RWPE2 (cell line): ENCODE results near the gene ANK2.

Experiments
- ATAC-seq: fragments of 200-7000 bp; cut with Tn5 transposase; 3 replicates; pipeline ENCODE4 v1.9.1; 2021; ENCODE audit warnings: low read depth
- DNase-seq: peaks from one replicate; pipeline ENCODE4 v3.0.0-alpha.2; 2020; ENCODE audit warnings: low spot score
- H3K27ac ChIP-seq: fragments of 450-650 bp; 2 replicates; pipeline ENCODE4 v1.5.1; 2017; ENCODE audit warnings: mild to moderate bottlenecking; ENCODE audit not compliant: poor library complexity, severe bottlenecking
- H3K27me3 ChIP-seq: fragments of 250-450 bp; sonication (Bioruptor Pico); 2 replicates; pipeline ENCODE4 v1.5.1; 2021; ENCODE audit warnings: mild to moderate bottlenecking, moderate library complexity; ENCODE audit not compliant: insufficient read depth, poor library complexity, severe bottlenecking
- H3K36me3 ChIP-seq: fragments of 250-450 bp; sonication (Bioruptor Pico); 2 replicates; pipeline ENCODE4 v1.5.1; 2020; ENCODE audit warnings: low read depth, mild to moderate bottlenecking, moderate library complexity
- H3K4me1 ChIP-seq: fragments of 250-450 bp; sonication (Bioruptor Pico); 2 replicates; pipeline ENCODE4 v1.5.1; 2021; ENCODE audit warnings: mild to moderate bottlenecking, moderate library complexity; ENCODE audit not compliant: insufficient read depth, poor library complexity, severe bottlenecking
- H3K4me3 ChIP-seq: fragments of 250-450 bp; sonication (Bioruptor Pico); 2 replicates; pipeline ENCODE4 v1.5.1; 2021; ENCODE audit warnings: mild to moderate bottlenecking, moderate library complexity; ENCODE audit not compliant: severe bottlenecking
- H3K9me3 ChIP-seq: fragments of 250-450 bp; sonication (Bioruptor Pico); 2 replicates; pipeline ENCODE4 v1.5.1; 2021; ENCODE audit warnings: mild to moderate bottlenecking, moderate library complexity; ENCODE audit not compliant: severe bottlenecking
- TF ChIP-seq, protein P1 (sequence below): fragments of 450-650 bp; IDR thresholded peaks from one replicate; pipeline ENCODE4 v1.5.1; 2017; ENCODE audit warnings: mild to moderate bottlenecking, moderate library complexity; ENCODE audit not compliant: poor library complexity, severe bottlenecking

ANK2 gene

DNA sequence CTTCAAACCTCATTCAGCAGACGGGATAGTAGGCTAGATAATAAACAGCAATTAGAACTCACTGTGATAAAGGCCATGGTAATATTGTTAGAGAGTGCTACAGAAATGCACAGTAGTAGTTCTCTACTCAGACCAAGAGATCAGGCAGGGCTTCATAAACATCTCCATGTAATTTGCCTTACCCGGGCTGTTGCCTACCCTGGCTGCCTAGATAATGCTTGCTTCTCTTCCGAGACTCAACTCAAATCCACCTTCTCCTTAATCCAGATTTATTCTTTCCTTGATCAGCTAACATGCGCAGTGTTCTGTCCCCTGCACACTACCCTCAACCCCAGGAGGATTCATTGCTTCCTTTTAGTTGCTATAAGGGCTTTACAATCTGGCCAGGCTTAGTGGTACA lies 21.8 kb downstream of the ANK2 start:
- H3K36me3 ChIP-seq: no peaks in the 10 kb centered on the region
- ATAC-seq (no peak), DNase-seq (no peak)
- H3K4me1 ChIP-seq: no peaks in the 10 kb centered on the region
- no peak overlapping the region for H3K4me3 ChIP-seq
- H3K9me3 ChIP-seq: no peaks in the 10 kb centered on the region
- H3K27ac ChIP-seq: no peak overlapping the region
- TF ChIP-seq, protein P1, sequence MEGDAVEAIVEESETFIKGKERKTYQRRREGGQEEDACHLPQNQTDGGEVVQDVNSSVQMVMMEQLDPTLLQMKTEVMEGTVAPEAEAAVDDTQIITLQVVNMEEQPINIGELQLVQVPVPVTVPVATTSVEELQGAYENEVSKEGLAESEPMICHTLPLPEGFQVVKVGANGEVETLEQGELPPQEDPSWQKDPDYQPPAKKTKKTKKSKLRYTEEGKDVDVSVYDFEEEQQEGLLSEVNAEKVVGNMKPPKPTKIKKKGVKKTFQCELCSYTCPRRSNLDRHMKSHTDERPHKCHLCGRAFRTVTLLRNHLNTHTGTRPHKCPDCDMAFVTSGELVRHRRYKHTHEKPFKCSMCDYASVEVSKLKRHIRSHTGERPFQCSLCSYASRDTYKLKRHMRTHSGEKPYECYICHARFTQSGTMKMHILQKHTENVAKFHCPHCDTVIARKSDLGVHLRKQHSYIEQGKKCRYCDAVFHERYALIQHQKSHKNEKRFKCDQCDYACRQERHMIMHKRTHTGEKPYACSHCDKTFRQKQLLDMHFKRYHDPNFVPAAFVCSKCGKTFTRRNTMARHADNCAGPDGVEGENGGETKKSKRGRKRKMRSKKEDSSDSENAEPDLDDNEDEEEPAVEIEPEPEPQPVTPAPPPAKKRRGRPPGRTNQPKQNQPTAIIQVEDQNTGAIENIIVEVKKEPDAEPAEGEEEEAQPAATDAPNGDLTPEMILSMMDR: no peak
- H3K27me3 ChIP-seq: peaks cover 2% of the 10 kb centered on the region

DNA sequence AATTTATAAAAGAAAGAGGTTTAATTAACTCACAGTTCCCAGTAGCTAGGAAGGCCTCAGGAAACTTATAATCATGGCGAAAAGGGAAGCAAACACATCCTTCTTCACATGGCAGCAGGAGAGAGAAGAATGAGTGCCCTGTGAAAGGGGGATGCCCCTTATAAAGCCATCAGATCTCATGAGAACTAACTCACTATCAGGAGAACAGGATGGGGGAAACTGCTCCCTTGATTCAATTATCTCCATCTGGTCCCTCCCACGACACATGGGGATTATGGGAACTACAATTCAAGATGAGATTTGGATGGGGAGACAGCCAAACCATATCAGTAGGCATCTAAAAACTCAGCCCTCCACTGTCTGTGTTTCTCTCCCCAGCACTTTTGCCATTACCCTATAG lies 22.4 kb downstream of the ANK2 start:
- peaks cover 2% of the 10 kb centered on the region for H3K27me3 ChIP-seq
- H3K4me1 ChIP-seq: no peaks in the 10 kb centered on the region
- DNase-seq (no peak), ATAC-seq (no peak)
- TF ChIP-seq, protein P1: no peak
- no peak overlapping the region for H3K4me3 ChIP-seq
- H3K36me3 ChIP-seq: no peaks in the 10 kb centered on the region
- no peaks in the 10 kb centered on the region for H3K9me3 ChIP-seq
- H3K27ac ChIP-seq: no peak overlapping the region

DNA sequence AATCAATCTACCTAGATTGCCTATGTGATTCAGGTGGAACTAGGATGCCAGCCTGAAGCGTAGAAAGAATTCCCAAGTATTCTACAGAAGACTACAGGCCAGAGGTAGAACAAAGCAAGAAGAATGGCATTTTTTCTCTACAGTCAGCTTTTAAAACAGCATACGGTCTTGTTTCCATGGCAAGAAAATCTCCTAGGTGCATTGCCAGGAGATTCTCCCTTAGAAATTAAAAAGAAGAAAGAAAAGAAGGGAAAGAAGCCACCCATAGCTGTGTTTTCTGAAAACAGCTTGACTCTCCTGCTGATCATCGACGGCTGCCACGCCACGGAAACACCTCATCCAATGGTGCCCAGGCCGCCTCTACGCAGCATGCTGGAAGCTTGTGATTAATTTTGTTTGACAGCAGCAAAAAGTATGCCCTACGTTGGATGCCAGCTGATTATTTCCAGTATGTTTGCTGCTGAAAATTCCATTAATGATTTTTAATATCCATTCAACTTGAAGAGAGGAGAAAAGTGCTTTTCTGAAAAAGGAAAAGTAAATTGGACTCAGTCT lies 24.1 kb downstream of the ANK2 start:
- Histone ChIP-seq H3K36me3 (no peaks in the 10 kb centered on the region), H3K4me3 (no peak overlapping the region), H3K9me3 (no peaks in the 10 kb centered on the region), H3K27ac (no peak overlapping the region), H3K27me3 (peaks cover 2% of the 10 kb centered on the region), H3K4me1 (no peaks in the 10 kb centered on the region)
- TF ChIP-seq, protein P1: no peak
- ATAC-seq (no peak), DNase-seq (no peak)

DNA sequence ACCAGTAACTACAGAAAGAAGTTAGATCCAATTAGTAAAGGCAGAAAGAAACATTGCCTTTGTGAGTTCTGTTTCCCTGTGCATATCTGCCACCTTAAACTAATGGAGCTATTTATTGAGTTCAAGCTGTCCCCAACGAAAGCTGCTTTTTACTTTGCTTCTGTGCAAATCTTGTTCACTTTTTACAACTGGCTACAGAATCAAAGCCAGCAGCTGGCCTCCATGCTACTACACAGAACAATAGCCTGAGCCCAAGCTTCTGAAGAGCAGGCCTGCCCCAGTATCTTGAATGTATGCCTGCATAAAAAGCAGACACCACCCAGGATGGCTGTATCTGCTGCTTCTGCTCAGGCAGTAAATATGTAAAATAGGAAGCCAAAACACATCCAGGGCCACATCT lies 28.1 kb downstream of the ANK2 start:
- TF ChIP-seq, protein P1: no peak
- Histone ChIP-seq H3K36me3 (no peaks in the 10 kb centered on the region), H3K27ac (no peak overlapping the region), H3K4me1 (no peaks in the 10 kb centered on the region), H3K4me3 (no peak overlapping the region), H3K9me3 (no peaks in the 10 kb centered on the region), H3K27me3 (no peaks in the 10 kb centered on the region)
- DNase-seq (no peak), ATAC-seq (no peak)

DNA sequence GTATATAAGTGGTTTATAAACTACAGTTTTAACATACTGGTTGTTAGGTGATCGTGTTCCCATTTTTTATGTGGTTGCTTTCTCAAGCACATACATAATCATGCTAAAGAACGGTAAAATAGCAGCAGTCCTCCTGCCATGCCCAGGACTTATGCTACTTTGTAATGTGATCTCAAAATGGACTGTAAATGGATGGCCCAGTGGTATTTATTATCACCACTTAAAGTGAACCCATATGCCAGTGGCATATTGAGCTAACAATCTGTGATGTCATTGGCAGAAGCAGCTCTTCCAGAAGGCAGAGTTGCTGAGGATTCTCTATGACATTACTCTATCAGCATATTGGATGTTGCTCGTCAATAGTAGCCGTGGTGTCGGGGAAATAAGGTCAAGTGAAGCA lies 28.6 kb downstream of the ANK2 start:
- Histone ChIP-seq H3K36me3 (no peaks in the 10 kb centered on the region), H3K27me3 (no peaks in the 10 kb centered on the region), H3K4me1 (no peaks in the 10 kb centered on the region), H3K9me3 (no peaks in the 10 kb centered on the region), H3K27ac (no peak overlapping the region), H3K4me3 (no peak overlapping the region)
- ATAC-seq (no peak), DNase-seq (no peak)
- TF ChIP-seq, protein P1: no peak
